ENCODE data around the gene CCR5AS.
"Not testable (repeated sequence)": the region's sequence is repeated elsewhere in the genome, so short reads cannot be mapped to it uniquely, and the experiment has no call there.

- not testable (repeated sequence) for TF ChIP-seq CTCF, POLR2A (IDR thresholded peaks at IDR 0.05)
Measured at GRCh38 chr3:46330676-46331075, 76.2 kb downstream of the CCR5AS start.
